Osteoblast (primary cell): ENCODE results near the gene POLR3G. TPM values are rescaled to one million over a fixed set of nuclear protein-coding genes. Genes with fewer than 3 reads are reported as not detected.
A peak's percentile ranks its signal among the peaks of the same experiment; 100 is the strongest.

Experiments
- DNase-seq: peaks from one replicate; pipeline ENCODE4 v3.0.0; 2011; ENCODE audit warnings: low spot score, mixed read lengths; ENCODE audit not compliant: insufficient read length; ENCODE audit errors: missing footprints
- H2AFZ ChIP-seq: 2 replicates; pipeline ENCODE4 v1.6.0; 2011; ENCODE audit warnings: mild to moderate bottlenecking, low read length
- H3K27ac ChIP-seq: 2 replicates; pipeline ENCODE4 v1.5.1; 2011; ENCODE audit warnings: mild to moderate bottlenecking, low read depth, low read length, moderate library complexity
- H3K27me3 ChIP-seq: 2 replicates; pipeline ENCODE4 v1.6.0; 2012; ENCODE audit warnings: mild to moderate bottlenecking, control low read depth, inconsistent platforms, low read length, moderate library complexity; ENCODE audit not compliant: insufficient read depth
- H3K36me3 ChIP-seq: 2 replicates; pipeline ENCODE4 v1.5.1; 2011; ENCODE audit warnings: mild to moderate bottlenecking, low read length, control low read depth, moderate library complexity; ENCODE audit not compliant: insufficient read depth
- H3K4me1 ChIP-seq: 2 replicates; pipeline ENCODE4 v1.5.1; 2011; ENCODE audit warnings: mild to moderate bottlenecking, low read length, control low read depth, moderate library complexity; ENCODE audit not compliant: insufficient read depth
- H3K4me2 ChIP-seq: 2 replicates; pipeline ENCODE4 v1.6.0; 2011; ENCODE audit warnings: mild to moderate bottlenecking, low read length; ENCODE audit not compliant: insufficient read depth
- H3K4me3 ChIP-seq: fragments of 200-600 bp; sonication (generic); 3 replicates; pipeline ENCODE4 v1.5.1; 2012; ENCODE audit warnings: mild to moderate bottlenecking, low read length, inconsistent platforms; ENCODE audit not compliant: insufficient read depth
- H3K79me2 ChIP-seq: 2 replicates; pipeline ENCODE4 v1.6.0; 2012; ENCODE audit warnings: mild to moderate bottlenecking, low read length, control low read depth, inconsistent platforms; ENCODE audit not compliant: insufficient read depth
- H3K9me3 ChIP-seq: 2 replicates; pipeline ENCODE4 v1.5.1; 2011; ENCODE audit warnings: low read depth, low read length, control low read depth
- H4K20me1 ChIP-seq: 2 replicates; pipeline ENCODE4 v1.6.0; 2012; ENCODE audit warnings: mild to moderate bottlenecking, low read length, control low read depth; ENCODE audit not compliant: insufficient read depth
- total RNA-seq: library from RNA; depleted of rRNA; stranded (reverse); fragments of >200 nt; gene quantifications from 2 replicates; pipeline ENCODE4 v1.2.3, GENCODE V29; 2012
- TF ChIP-seq, protein P1 (sequence below): IDR thresholded peaks from 2 replicates; pipeline ENCODE4 v1.5.1; 2011; ENCODE audit warnings: mild to moderate bottlenecking, low read depth, low read length, moderate library complexity; ENCODE audit errors: extremely low read depth

POLR3G gene
- total RNA-seq, 1 donor: 3.6 TPM

GRCh38 chr5:90473396-90474234 lies 1.0 kb upstream of the POLR3G start:
- TF ChIP-seq, protein P1, sequence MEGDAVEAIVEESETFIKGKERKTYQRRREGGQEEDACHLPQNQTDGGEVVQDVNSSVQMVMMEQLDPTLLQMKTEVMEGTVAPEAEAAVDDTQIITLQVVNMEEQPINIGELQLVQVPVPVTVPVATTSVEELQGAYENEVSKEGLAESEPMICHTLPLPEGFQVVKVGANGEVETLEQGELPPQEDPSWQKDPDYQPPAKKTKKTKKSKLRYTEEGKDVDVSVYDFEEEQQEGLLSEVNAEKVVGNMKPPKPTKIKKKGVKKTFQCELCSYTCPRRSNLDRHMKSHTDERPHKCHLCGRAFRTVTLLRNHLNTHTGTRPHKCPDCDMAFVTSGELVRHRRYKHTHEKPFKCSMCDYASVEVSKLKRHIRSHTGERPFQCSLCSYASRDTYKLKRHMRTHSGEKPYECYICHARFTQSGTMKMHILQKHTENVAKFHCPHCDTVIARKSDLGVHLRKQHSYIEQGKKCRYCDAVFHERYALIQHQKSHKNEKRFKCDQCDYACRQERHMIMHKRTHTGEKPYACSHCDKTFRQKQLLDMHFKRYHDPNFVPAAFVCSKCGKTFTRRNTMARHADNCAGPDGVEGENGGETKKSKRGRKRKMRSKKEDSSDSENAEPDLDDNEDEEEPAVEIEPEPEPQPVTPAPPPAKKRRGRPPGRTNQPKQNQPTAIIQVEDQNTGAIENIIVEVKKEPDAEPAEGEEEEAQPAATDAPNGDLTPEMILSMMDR: no peak
- Histone ChIP-seq H3K36me3 (no peaks in the 10 kb centered on the region), H3K27ac (peak overlapping the region; percentile 61), H3K4me2 (peak overlapping the region; percentile 99), H3K4me1 (peaks cover 18% of the 10 kb centered on the region), H4K20me1 (no peaks in the 10 kb centered on the region), H3K27me3 (no peaks in the 10 kb centered on the region), H3K79me2 (peaks cover 33% of the 10 kb centered on the region), H3K4me3 (peak overlapping the region; percentile 98), H2AFZ (peak overlapping the region; percentile 98), H3K9me3 (no peaks in the 10 kb centered on the region)
- peak; percentile 48 for DNase-seq

DNA sequence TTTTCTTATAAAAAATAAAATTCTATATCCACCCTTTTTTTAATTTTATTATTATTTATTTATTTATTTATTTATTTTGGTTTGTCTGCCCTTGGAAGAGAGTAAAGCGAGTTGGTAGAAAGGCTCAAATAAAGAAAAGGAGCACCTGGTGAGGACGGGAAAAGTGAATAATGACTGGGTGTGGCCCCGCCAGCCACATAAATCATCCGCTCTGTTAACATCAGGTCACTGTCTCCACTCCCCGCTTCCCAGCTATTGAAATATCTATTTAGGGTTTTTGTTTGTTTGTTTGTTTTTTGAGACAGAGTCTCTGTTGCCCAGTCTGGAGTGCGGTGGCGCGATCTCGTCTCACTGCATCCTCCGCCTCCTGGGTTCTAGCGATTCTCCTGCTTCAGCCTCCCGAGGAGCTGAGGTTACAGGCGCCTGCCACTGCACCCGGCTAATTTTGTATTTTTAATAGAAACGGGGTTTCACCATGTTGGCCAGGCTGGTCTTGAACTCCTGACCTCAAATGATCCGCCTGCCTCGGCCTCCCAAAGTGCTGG lies 844 bp downstream of the POLR3G start:
- Histone ChIP-seq H3K4me2 (peak overlapping the region; percentile 99), H4K20me1 (no peaks in the 10 kb centered on the region), H3K9me3 (no peaks in the 10 kb centered on the region), H2AFZ (no peak overlapping the region), H3K79me2 (peaks cover 30% of the 10 kb centered on the region), H3K4me3 (peak overlapping the region; percentile 98), H3K27me3 (no peaks in the 10 kb centered on the region), H3K36me3 (no peaks in the 10 kb centered on the region), H3K4me1 (peaks cover 26% of the 10 kb centered on the region), H3K27ac (peak overlapping the region; percentile 32)
- DNase-seq: no peak
- TF ChIP-seq, protein P1: no peak

DNA sequence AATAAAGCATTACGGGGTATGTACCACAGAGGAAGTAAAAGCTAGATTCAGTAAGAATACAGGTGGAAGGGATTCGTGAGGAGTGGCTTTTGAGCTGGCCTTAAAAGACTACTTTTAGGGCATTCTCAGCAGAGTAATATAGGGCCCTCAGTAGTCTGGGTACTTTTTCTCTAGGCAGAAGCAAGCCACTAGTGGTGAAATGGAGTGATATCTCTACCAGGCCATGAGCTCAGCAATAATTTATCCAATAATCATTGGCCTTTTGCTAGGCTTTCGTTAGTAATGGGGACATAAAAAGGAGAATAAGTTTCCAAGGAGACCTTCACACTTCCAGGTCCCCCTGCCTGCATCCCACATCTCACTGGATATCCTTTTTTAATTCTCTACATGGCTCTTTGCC lies 1.7 kb downstream of the POLR3G start:
- Histone ChIP-seq H3K4me1 (peaks cover 29% of the 10 kb centered on the region), H2AFZ (no peak overlapping the region), H3K36me3 (no peaks in the 10 kb centered on the region), H3K4me2 (no peak overlapping the region), H3K4me3 (no peak overlapping the region), H3K27me3 (no peaks in the 10 kb centered on the region), H3K27ac (no peak overlapping the region), H3K79me2 (peaks cover 22% of the 10 kb centered on the region), H4K20me1 (no peaks in the 10 kb centered on the region), H3K9me3 (no peaks in the 10 kb centered on the region)
- TF ChIP-seq, protein P1: no peak
- DNase-seq: no peak

GRCh38 chr5:90477073-90477472 lies 2.4 kb downstream of the POLR3G start:
- Histone ChIP-seq H3K27ac (no peak overlapping the region), H4K20me1 (no peaks in the 10 kb centered on the region), H3K9me3 (no peaks in the 10 kb centered on the region), H3K4me2 (peak overlapping the region; percentile 34), H3K27me3 (no peaks in the 10 kb centered on the region), H3K79me2 (peaks cover 17% of the 10 kb centered on the region), H3K4me3 (no peak overlapping the region), H2AFZ (peak overlapping the region; percentile 71), H3K36me3 (no peaks in the 10 kb centered on the region), H3K4me1 (peaks cover 29% of the 10 kb centered on the region)
- no peak for DNase-seq
- TF ChIP-seq, protein P1: no peak
